GM12874 (cell line): ENCODE results near the gene STK32B.

ENCODE experiments used
- CTCF ChIP-seq: IDR thresholded peaks from 2 replicates; pipeline ENCODE4 v1.5.1; 2011; ENCODE audit warnings: low read depth, mild to moderate bottlenecking, control low read depth, low read length, moderate library complexity; ENCODE audit not compliant: insufficient read depth

Gene STK32B

GRCh38 chr4:5185551-5185950 lies 134.3 kb downstream of the STK32B start:
- TF ChIP-seq CTCF, result no peak

GRCh38 chr4:5186271-5187064 lies 135.2 kb downstream of the STK32B start:
- no peak for TF ChIP-seq CTCF

GRCh38 chr4:5188130-5188529 lies 136.8 kb downstream of the STK32B start:
- TF ChIP-seq CTCF, result no peak

GRCh38 chr4:5191831-5192230 lies 140.6 kb downstream of the STK32B start:
- TF ChIP-seq CTCF, result no peak

- no peak for TF ChIP-seq CTCF
These were observed 141.0 kb downstream of the STK32B start for GRCh38 chr4:5192271-5192670.

GRCh38 chr4:5192678-5193077 lies 141.4 kb downstream of the STK32B start:
- TF ChIP-seq CTCF, result no peak

- no peak for TF ChIP-seq CTCF
These were observed 147.6 kb downstream of the STK32B start for GRCh38 chr4:5198656-5199541.
